KMS-11 (cell line): ENCODE data around the gene GTSE1.

Experiments
- H2AFZ ChIP-seq: fragments of 200-600 bp; sonication (generic); 2 replicates; pipeline ENCODE4 v1.6.1; 2016; ENCODE audit warnings: antibody characterized with exemption, mixed run types, low read depth
- H3K27ac ChIP-seq: fragments of 200-600 bp; sonication (generic); 2 replicates; pipeline ENCODE4 v1.6.1; 2016; ENCODE audit warnings: mild to moderate bottlenecking, mixed run types
- H3K27me3 ChIP-seq: fragments of 200-600 bp; sonication (generic); 2 replicates; pipeline ENCODE4 v1.6.1; 2017; ENCODE audit warnings: mild to moderate bottlenecking, low read depth, mixed run types, moderate library complexity; ENCODE audit not compliant: insufficient read depth
- H3K36me3 ChIP-seq: fragments of 200-600 bp; sonication (generic); 2 replicates; pipeline ENCODE4 v1.6.1; 2017; ENCODE audit warnings: mild to moderate bottlenecking, mixed run types; ENCODE audit not compliant: insufficient read depth
- H3K4me1 ChIP-seq: fragments of 200-600 bp; sonication (generic); 2 replicates; pipeline ENCODE4 v1.6.1; 2016; ENCODE audit warnings: mild to moderate bottlenecking, low read depth, mixed run types; ENCODE audit not compliant: poor library complexity, severe bottlenecking
- H3K4me2 ChIP-seq: fragments of 200-600 bp; sonication (generic); 2 replicates; pipeline ENCODE4 v1.7.0; 2016; ENCODE audit warnings: mild to moderate bottlenecking, mixed run types
- H3K4me3 ChIP-seq: fragments of 200-600 bp; sonication (generic); IDR thresholded peaks from 2 replicates; pipeline ENCODE4 v1.6.1; 2017; ENCODE audit warnings: low read depth, low read length, mixed read lengths; ENCODE audit not compliant: insufficient read depth
- H3K79me2 ChIP-seq: fragments of 200-600 bp; sonication (generic); 2 replicates; pipeline ENCODE4 v1.6.1; 2016; ENCODE audit warnings: low read depth, mixed run types; ENCODE audit not compliant: insufficient read depth
- H3K9ac ChIP-seq: fragments of 200-600 bp; sonication (generic); 2 replicates; pipeline ENCODE4 v1.6.1; 2016; ENCODE audit warnings: mild to moderate bottlenecking, mixed run types
- H4K20me1 ChIP-seq: fragments of 200-600 bp; sonication (generic); 2 replicates; pipeline ENCODE4 v1.6.1; 2016; ENCODE audit warnings: mild to moderate bottlenecking, mixed run types; ENCODE audit not compliant: insufficient read depth
- CTCF ChIP-seq: fragments of 200-600 bp; sonication (generic); conservative IDR thresholded peaks from 2 replicates; pipeline ENCODE4 v1.6.1; 2017; ENCODE audit warnings: low read depth, mild to moderate bottlenecking, antibody characterized with exemption, low read length, moderate library complexity, mixed read lengths

GTSE1 gene

GRCh38 chr22:46347646-46348045 lies 51.0 kb downstream of the GTSE1 start:
- Histone ChIP-seq H3K79me2 (no peaks in the 10 kb centered on the region), H3K36me3 (no peaks in the 10 kb centered on the region), H4K20me1 (no peaks in the 10 kb centered on the region), H3K4me3 (no peak overlapping the region), H3K27ac (no peak overlapping the region), H2AFZ (no peak overlapping the region), H3K4me2 (no peak overlapping the region), H3K27me3 (no peaks in the 10 kb centered on the region), H3K4me1 (no peaks in the 10 kb centered on the region), H3K9ac (no peak overlapping the region)
- TF ChIP-seq CTCF: no peak

GRCh38 chr22:46348099-46348695 lies 51.5 kb downstream of the GTSE1 start:
- Histone ChIP-seq H3K4me2 (no peak overlapping the region), H3K4me1 (no peaks in the 10 kb centered on the region), H4K20me1 (no peaks in the 10 kb centered on the region), H3K27me3 (no peaks in the 10 kb centered on the region), H3K27ac (no peak overlapping the region), H3K4me3 (no peak overlapping the region), H2AFZ (no peak overlapping the region), H3K79me2 (no peaks in the 10 kb centered on the region), H3K9ac (no peak overlapping the region), H3K36me3 (no peaks in the 10 kb centered on the region)
- TF ChIP-seq CTCF: no peak

- H4K20me1 ChIP-seq: no peaks in the 10 kb centered on the region
Observed at GRCh38 chr22:46349238-46349637, 52.6 kb downstream of the GTSE1 start.

GRCh38 chr22:46349681-46350080 lies 53.0 kb downstream of the GTSE1 start:
- TF ChIP-seq CTCF: no peak

More at GRCh38 chr22:46349238-46349637, 52.6 kb downstream of the GTSE1 start:
- H2AFZ ChIP-seq: no peak overlapping the region
- H3K4me1 ChIP-seq: no peaks in the 10 kb centered on the region
- H3K79me2 ChIP-seq: no peaks in the 10 kb centered on the region
- no peaks in the 10 kb centered on the region for H3K27me3 ChIP-seq
- no peak overlapping the region for H3K4me2 ChIP-seq
- no peak for TF ChIP-seq CTCF
- H3K4me3 ChIP-seq: no peak overlapping the region
- no peak overlapping the region for H3K9ac ChIP-seq
- H3K27ac ChIP-seq: no peak overlapping the region
- no peaks in the 10 kb centered on the region for H3K36me3 ChIP-seq

More at GRCh38 chr22:46349681-46350080, 53.0 kb downstream of the GTSE1 start:
- no peak overlapping the region for H2AFZ ChIP-seq
- H3K4me2 ChIP-seq: no peak overlapping the region
- no peaks in the 10 kb centered on the region for H3K36me3 ChIP-seq
- H3K4me3 ChIP-seq: no peak overlapping the region
- no peaks in the 10 kb centered on the region for H3K79me2 ChIP-seq
- H4K20me1 ChIP-seq: no peaks in the 10 kb centered on the region
- H3K9ac ChIP-seq: no peak overlapping the region
- no peaks in the 10 kb centered on the region for H3K4me1 ChIP-seq
- no peaks in the 10 kb centered on the region for H3K27me3 ChIP-seq
- H3K27ac ChIP-seq: no peak overlapping the region
